ENCODE results near the gene WNT3A.

DNA sequence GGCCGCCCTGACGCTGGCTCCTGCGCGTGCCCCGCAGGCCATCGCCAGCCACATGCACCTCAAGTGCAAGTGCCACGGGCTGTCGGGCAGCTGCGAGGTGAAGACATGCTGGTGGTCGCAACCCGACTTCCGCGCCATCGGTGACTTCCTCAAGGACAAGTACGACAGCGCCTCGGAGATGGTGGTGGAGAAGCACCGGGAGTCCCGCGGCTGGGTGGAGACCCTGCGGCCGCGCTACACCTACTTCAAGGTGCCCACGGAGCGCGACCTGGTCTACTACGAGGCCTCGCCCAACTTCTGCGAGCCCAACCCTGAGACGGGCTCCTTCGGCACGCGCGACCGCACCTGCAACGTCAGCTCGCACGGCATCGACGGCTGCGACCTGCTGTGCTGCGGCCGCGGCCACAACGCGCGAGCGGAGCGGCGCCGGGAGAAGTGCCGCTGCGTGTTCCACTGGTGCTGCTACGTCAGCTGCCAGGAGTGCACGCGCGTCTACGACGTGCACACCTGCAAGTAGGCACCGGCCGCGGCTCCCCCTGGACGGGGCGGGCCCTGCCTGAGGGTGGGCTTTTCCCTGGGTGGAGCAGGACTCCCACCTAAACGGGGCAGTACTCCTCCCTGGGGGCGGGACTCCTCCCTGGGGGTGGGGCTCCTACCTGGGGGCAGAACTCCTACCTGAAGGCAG lies 52.3 kb downstream of the WNT3A start:
- TF ChIP-seq, protein P1, sequence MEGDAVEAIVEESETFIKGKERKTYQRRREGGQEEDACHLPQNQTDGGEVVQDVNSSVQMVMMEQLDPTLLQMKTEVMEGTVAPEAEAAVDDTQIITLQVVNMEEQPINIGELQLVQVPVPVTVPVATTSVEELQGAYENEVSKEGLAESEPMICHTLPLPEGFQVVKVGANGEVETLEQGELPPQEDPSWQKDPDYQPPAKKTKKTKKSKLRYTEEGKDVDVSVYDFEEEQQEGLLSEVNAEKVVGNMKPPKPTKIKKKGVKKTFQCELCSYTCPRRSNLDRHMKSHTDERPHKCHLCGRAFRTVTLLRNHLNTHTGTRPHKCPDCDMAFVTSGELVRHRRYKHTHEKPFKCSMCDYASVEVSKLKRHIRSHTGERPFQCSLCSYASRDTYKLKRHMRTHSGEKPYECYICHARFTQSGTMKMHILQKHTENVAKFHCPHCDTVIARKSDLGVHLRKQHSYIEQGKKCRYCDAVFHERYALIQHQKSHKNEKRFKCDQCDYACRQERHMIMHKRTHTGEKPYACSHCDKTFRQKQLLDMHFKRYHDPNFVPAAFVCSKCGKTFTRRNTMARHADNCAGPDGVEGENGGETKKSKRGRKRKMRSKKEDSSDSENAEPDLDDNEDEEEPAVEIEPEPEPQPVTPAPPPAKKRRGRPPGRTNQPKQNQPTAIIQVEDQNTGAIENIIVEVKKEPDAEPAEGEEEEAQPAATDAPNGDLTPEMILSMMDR (IDR thresholded peaks at IDR 0.05) = no peak
- TF ChIP-seq POLR2A (IDR thresholded peaks at IDR 0.05) (no peak), EP300 (IDR thresholded peaks at IDR 0.05) (no peak)
